ENCODE measurements around the gene GCN1. TPM values are rescaled to one million over a fixed set of nuclear protein-coding genes. Genes with fewer than 3 reads are reported as not detected.

Gene GCN1
- total RNA-seq, 1 donor from 2014 or later: 114 TPM

DNA sequence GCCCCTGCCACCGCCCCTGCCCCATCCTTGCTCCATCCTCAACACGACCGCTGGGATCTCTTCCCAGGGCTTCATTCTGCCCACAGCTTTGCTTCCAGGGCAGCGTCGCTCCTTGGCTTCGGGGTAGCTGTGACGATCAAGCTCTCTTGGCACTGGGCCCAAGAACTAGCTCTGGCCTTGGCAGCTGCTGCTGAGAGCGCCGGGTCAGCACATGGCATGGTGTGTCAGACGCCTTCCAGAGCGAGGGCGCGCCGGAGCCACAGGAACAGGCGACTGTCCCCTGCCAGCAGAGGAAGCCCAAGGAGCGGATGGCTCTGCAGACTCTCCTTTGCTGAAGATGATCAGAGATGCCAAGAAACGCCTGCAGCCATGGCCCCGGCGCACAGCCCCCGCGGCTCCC is 93.9 kb downstream of the GCN1 start:
- H3K27ac Mint-ChIP-seq (ENCODE audit: unreplicated experiment): no peak overlapping the region
- H3K36me3 Mint-ChIP-seq (ENCODE audit: low read depth): no peaks in the 10 kb centered on the region
- TF ChIP-seq, protein P1, sequence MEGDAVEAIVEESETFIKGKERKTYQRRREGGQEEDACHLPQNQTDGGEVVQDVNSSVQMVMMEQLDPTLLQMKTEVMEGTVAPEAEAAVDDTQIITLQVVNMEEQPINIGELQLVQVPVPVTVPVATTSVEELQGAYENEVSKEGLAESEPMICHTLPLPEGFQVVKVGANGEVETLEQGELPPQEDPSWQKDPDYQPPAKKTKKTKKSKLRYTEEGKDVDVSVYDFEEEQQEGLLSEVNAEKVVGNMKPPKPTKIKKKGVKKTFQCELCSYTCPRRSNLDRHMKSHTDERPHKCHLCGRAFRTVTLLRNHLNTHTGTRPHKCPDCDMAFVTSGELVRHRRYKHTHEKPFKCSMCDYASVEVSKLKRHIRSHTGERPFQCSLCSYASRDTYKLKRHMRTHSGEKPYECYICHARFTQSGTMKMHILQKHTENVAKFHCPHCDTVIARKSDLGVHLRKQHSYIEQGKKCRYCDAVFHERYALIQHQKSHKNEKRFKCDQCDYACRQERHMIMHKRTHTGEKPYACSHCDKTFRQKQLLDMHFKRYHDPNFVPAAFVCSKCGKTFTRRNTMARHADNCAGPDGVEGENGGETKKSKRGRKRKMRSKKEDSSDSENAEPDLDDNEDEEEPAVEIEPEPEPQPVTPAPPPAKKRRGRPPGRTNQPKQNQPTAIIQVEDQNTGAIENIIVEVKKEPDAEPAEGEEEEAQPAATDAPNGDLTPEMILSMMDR (conservative IDR thresholded peaks at IDR 0.05): no peak
- no peak overlapping the region for H3K4me3 Mint-ChIP-seq
- H3K9me3 Mint-ChIP-seq: no peaks in the 10 kb centered on the region
- no peaks in the 10 kb centered on the region for H3K4me1 Mint-ChIP-seq
- H3K27me3 Mint-ChIP-seq (ENCODE audit: low read depth): no peaks in the 10 kb centered on the region
- no peak for DNase-seq (ENCODE audit: low read depth, low spot score)

DNA sequence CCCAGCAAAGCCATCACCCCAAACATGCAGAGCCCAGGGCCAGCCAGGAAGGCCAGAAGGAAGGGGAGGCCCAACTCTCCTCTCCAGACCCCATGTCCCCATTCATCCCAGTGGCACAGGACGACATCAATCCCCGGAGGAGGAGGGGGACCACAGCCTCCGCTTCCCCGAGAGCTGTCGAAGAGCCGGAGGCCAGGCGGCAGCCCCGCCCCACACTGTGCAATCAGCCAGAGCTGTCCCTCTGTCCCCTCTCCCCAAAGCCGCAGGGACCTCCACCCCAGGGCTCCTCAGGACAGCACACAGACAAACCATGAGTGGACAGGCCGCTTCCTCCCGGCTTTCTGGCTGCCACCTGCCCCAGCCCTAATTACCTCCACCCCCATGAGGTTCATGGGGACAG is 94.8 kb downstream of the GCN1 start:
- Mint-ChIP-seq H3K36me3 (ENCODE audit: low read depth) (no peaks in the 10 kb centered on the region), H3K9me3 (no peaks in the 10 kb centered on the region), H3K27me3 (ENCODE audit: low read depth) (no peaks in the 10 kb centered on the region), H3K4me3 (no peak overlapping the region), H3K4me1 (peaks cover 2% of the 10 kb centered on the region), H3K27ac (ENCODE audit: unreplicated experiment) (no peak overlapping the region)
- TF ChIP-seq, protein P1 (conservative IDR thresholded peaks at IDR 0.05): no peak
- no peak for DNase-seq (ENCODE audit: low read depth, low spot score)

DNA sequence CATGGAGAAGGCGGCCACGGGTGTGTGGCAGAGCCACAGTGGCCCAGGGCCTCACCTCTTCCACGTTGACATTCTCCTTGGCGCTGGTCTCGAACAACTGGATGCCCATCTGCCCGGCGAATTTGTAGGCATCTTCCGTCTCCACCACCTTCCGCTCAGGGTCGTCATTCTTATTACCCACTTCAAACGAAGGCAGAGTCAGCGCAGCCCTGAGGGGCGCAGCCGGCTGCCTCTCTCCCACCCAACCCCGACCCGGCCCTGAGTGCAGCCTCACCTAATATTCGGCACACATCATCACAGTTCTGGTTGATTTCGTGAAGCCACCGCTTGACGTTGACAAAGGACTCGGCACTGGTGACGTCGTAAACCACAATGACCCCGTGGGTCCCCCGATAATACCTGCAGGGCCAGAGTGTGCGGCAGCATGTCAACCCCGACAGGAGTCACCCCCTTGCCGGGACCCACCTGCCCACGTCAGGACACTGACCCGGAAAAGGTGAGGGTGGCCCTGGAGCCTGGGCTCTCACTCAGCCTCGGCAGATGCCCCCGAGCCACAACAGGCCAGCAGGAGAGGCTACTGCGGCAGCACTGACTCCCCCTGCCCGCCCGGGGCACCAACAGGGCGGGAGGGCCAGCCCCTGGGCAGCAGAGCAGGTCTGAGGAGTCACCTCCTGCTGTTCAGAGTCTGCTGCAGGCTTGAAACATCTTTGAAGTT is 95.6 kb downstream of the GCN1 start:
- H3K4me3 Mint-ChIP-seq: no peak overlapping the region
- no peak overlapping the region for H3K27ac Mint-ChIP-seq (ENCODE audit: unreplicated experiment)

DNA sequence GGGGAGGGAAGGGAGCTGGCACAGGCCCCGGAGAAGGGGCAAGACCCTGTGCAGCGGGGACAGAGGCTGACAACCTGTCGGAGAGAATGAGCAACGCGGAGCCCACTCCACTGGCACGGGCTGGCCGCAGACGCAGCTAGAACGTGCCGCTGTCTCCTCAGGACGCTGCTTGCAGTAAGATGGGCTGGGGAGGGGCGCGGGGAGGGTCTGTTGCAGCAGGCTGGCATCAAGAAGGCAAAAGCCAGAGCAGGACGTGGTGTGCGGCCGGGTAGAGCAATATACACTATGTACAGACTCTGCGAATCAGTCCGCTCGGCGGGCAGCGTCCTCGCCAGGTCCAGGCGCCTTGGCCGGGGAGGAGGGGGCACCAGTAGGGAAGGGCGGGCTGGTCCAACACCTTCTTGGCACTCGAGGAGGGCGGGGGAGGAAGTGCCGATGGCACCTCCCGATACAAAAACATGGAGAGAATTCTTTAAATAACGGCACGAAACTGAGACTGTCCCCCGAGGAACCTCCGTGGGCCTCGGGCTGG is 97.8 kb downstream of the GCN1 start:
- DNase-seq (ENCODE audit: low read depth, low spot score): no peak
- H3K27me3 Mint-ChIP-seq (ENCODE audit: low read depth): no peaks in the 10 kb centered on the region
- TF ChIP-seq, protein P1 (conservative IDR thresholded peaks at IDR 0.05): no peak
- H3K27ac Mint-ChIP-seq (ENCODE audit: unreplicated experiment): no peak overlapping the region
- no peaks in the 10 kb centered on the region for H3K36me3 Mint-ChIP-seq (ENCODE audit: low read depth)
- H3K9me3 Mint-ChIP-seq: no peaks in the 10 kb centered on the region
- peaks cover 11% of the 10 kb centered on the region for H3K4me1 Mint-ChIP-seq
- H3K4me3 Mint-ChIP-seq: no peak overlapping the region

More for the DNA sequence above, 95.6 kb downstream of the GCN1 start:
- no peaks in the 10 kb centered on the region for H3K9me3 Mint-ChIP-seq
- H3K4me1 Mint-ChIP-seq: peaks cover 7% of the 10 kb centered on the region
- no peak for DNase-seq (ENCODE audit: low read depth, low spot score)
- H3K27me3 Mint-ChIP-seq (ENCODE audit: low read depth): no peaks in the 10 kb centered on the region
- TF ChIP-seq, protein P1 (conservative IDR thresholded peaks at IDR 0.05): no peak
- H3K36me3 Mint-ChIP-seq (ENCODE audit: low read depth): no peaks in the 10 kb centered on the region

DNA sequence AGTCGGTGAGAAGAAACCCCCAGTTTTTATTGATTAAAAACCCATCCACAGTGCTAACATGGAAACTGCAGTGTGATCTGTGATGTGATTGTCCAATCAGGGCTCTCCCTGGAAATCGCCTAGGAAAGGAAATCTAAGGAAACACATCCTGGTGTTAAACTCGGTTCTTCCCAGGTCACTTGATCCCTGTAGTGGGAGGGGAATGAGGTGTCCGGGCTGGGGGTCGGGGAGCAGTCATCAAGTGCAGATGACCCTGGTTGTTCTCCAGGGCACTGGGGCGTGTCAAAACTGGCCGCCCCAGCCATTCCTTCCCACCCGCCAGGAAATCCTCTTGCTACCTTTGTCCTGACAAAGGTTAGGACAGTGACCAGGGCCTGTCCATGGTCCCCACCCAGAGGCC is 98.8 kb downstream of the GCN1 start:
- no peak overlapping the region for H3K27ac Mint-ChIP-seq (ENCODE audit: unreplicated experiment)
- H3K36me3 Mint-ChIP-seq (ENCODE audit: low read depth): peaks cover 3% of the 10 kb centered on the region
- peaks cover 11% of the 10 kb centered on the region for H3K4me1 Mint-ChIP-seq

More for the DNA sequence above, 98.8 kb downstream of the GCN1 start:
- TF ChIP-seq, protein P1 (conservative IDR thresholded peaks at IDR 0.05): no peak
- no peaks in the 10 kb centered on the region for H3K9me3 Mint-ChIP-seq
- no peaks in the 10 kb centered on the region for H3K27me3 Mint-ChIP-seq (ENCODE audit: low read depth)
- H3K4me3 Mint-ChIP-seq: no peak overlapping the region
- DNase-seq (ENCODE audit: low read depth, low spot score): no peak

Data from neural crest cell (in vitro differentiated cells).